ENCODE data around the gene DAGLA. TPM values are rescaled to one million over a fixed set of nuclear protein-coding genes. Genes with fewer than 3 reads are reported as not detected.
A peak's percentile ranks its signal among the peaks of the same experiment; 100 is the strongest.

The DAGLA gene
- total RNA-seq, 1 experiment from 2014 or later, result 3.1 TPM

DNA sequence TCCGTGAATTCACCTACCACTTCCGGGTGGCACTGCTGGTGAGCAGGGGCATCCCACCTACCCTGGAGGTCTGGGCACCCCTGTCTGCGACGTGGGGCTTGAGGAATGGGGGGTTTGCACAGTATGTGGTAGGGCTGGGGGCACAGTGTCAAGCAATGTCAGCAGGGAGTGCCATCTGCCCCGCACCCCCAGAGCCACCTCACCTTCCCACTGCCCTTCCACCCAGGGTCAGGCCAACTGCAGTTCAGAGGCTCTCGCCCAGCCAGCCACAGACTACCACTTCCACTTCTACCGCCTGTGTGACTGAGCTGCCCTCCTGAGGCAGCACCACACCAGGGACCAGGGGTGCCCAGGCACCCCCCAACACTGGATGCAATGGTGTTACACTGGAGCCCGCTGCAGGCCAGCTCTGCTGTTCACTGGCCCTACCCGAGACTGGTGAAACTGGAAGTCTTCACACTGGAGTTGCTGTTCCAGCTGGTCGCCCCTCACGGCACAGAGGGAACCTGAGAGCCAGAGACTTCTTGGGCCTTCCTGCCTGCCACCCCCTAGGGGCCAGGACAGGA lies 105.7 kb downstream of the DAGLA start (continued):
- TF ChIP-seq, protein P1, sequence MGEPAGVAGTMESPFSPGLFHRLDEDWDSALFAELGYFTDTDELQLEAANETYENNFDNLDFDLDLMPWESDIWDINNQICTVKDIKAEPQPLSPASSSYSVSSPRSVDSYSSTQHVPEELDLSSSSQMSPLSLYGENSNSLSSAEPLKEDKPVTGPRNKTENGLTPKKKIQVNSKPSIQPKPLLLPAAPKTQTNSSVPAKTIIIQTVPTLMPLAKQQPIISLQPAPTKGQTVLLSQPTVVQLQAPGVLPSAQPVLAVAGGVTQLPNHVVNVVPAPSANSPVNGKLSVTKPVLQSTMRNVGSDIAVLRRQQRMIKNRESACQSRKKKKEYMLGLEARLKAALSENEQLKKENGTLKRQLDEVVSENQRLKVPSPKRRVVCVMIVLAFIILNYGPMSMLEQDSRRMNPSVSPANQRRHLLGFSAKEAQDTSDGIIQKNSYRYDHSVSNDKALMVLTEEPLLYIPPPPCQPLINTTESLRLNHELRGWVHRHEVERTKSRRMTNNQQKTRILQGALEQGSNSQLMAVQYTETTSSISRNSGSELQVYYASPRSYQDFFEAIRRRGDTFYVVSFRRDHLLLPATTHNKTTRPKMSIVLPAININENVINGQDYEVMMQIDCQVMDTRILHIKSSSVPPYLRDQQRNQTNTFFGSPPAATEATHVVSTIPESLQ (CRISPR knock-in tag; IDR thresholded peaks at IDR 0.05), result no peak

DNA sequence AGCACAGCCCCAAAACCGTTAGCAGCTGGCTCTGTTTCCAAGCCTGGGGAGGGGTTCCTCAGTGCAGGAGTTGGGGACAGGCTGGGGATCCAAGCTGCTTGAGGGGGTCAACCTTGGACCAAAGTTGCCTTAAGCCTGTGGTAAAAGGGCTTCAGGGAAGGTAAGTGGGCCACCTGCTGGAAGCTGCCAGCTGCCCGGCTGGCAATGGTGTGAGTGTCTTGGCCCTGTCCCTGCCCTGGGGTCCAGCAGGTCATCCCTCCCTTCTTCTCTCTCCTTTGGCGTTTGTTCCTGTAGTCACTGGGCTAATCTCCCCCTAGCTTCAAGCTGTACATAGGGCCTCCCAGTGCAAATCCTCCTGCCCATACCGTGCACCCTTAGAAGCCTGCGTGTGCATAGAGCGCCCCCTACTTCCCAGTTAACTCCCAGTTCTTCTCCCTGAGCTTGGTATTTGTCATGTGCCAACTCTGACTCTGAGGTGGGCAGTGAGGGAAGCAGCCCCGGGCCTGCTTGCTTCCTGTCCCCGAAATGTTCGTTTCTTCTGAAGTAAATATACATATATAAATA lies 107.8 kb downstream of the DAGLA start:
- Mint-ChIP-seq H3K36me3 (peaks cover 39% of the 10 kb centered on the region), H3K27ac (no peak overlapping the region), H3K9me3 (no peaks in the 10 kb centered on the region), H3K4me1 (peaks cover 6% of the 10 kb centered on the region), H3K4me3 (no peak overlapping the region), H3K27me3 (ENCODE audit: low read depth) (no peaks in the 10 kb centered on the region; the same call in 1 of the 2 replicates)
- TF ChIP-seq, protein P2, sequence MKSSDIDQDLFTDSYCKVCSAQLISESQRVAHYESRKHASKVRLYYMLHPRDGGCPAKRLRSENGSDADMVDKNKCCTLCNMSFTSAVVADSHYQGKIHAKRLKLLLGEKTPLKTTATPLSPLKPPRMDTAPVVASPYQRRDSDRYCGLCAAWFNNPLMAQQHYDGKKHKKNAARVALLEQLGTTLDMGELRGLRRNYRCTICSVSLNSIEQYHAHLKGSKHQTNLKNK (CRISPR knock-in tag; IDR thresholded peaks at IDR 0.05), result no peak
- TF ChIP-seq, protein P3, sequence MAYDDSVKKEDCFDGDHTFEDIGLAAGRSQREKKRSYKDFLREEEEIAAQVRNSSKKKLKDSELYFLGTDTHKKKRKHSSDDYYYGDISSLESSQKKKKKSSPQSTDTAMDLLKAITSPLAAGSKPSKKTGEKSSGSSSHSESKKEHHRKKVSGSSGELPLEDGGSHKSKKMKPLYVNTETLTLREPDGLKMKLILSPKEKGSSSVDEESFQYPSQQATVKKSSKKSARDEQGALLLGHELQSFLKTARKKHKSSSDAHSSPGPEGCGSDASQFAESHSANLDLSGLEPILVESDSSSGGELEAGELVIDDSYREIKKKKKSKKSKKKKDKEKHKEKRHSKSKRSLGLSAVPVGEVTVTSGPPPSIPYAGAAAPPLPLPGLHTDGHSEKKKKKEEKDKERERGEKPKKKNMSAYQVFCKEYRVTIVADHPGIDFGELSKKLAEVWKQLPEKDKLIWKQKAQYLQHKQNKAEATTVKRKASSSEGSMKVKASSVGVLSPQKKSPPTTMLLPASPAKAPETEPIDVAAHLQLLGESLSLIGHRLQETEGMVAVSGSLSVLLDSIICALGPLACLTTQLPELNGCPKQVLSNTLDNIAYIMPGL (CRISPR knock-in tag; IDR thresholded peaks at IDR 0.05), result no peak
- TF ChIP-seq, protein P4, sequence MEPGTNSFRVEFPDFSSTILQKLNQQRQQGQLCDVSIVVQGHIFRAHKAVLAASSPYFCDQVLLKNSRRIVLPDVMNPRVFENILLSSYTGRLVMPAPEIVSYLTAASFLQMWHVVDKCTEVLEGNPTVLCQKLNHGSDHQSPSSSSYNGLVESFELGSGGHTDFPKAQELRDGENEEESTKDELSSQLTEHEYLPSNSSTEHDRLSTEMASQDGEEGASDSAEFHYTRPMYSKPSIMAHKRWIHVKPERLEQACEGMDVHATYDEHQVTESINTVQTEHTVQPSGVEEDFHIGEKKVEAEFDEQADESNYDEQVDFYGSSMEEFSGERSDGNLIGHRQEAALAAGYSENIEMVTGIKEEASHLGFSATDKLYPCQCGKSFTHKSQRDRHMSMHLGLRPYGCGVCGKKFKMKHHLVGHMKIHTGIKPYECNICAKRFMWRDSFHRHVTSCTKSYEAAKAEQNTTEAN (CRISPR knock-in tag; IDR thresholded peaks at IDR 0.05), result no peak
- TF ChIP-seq, protein P5, sequence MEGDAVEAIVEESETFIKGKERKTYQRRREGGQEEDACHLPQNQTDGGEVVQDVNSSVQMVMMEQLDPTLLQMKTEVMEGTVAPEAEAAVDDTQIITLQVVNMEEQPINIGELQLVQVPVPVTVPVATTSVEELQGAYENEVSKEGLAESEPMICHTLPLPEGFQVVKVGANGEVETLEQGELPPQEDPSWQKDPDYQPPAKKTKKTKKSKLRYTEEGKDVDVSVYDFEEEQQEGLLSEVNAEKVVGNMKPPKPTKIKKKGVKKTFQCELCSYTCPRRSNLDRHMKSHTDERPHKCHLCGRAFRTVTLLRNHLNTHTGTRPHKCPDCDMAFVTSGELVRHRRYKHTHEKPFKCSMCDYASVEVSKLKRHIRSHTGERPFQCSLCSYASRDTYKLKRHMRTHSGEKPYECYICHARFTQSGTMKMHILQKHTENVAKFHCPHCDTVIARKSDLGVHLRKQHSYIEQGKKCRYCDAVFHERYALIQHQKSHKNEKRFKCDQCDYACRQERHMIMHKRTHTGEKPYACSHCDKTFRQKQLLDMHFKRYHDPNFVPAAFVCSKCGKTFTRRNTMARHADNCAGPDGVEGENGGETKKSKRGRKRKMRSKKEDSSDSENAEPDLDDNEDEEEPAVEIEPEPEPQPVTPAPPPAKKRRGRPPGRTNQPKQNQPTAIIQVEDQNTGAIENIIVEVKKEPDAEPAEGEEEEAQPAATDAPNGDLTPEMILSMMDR (IDR thresholded peaks at IDR 0.05), result peak; percentile 63
- peak; percentile 66 for DNase-seq (ENCODE audit: low spot score)
- peak; percentile 60 for ATAC-seq
- CTCF ChIA-PET, result interaction anchor here (0.5 to 7.1 kb wide), 45 partner anchors 10 to 663 kb away, joined by 3 to 175 read pairs (median 4); partner anchors contain the start of gene FADS1
- POLR2A ChIA-PET, result interaction anchor here (0.8 to 1.0 kb wide), 3 partner anchors 9 to 46 kb away, joined by 3 to 7 read pairs (median 6); no protein-coding TSS in a partner anchor

DNA sequence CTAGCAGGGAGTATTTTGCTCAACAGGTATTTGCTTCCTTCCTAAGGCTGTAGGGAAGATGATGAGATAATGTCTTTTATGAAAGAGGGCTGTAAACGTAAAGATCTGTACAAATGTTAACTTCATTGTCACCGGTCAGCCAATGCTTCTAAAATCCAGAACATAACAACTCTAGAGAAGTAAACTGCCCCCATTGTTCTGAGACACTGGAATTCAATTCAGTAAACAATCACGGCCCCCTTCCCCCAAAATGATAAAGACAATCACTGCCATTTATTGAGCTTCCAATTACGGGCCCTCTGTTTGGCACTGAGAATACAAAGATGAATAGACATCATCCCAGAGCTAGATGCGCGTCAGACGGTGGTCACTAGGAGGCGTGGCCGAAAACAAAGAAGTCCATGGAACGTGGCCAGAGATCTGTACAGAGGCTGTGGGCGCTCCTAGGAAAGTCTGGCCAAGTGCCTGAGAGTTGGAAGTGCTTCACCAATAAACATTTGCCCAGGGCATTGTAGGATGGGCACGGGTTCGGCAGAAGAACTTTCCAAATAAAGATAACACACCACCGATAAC lies 111.6 kb downstream of the DAGLA start:
- Mint-ChIP-seq H3K4me3 (peak overlapping the region; percentile 94), H3K9me3 (no peaks in the 10 kb centered on the region), H3K27ac (peak overlapping the region; percentile 100), H3K4me1 (peaks cover 15% of the 10 kb centered on the region), H3K36me3 (peaks cover 42% of the 10 kb centered on the region), H3K27me3 (ENCODE audit: low read depth) (no peaks in the 10 kb centered on the region; the same call in 1 of the 2 replicates)
- ChIA-PET CTCF (interaction anchor here (0.6 to 7.1 kb wide), 7 partner anchors 9 to 316 kb away, joined by 3 to 175 read pairs (median 7); no protein-coding TSS in a partner anchor), POLR2A (interaction anchor here (0.7 to 1.9 kb wide), 3 partner anchors 10 to 37 kb away, joined by 3 to 5 read pairs (median 4); no protein-coding TSS in a partner anchor)
- TF ChIP-seq ZBTB21 (CRISPR knock-in tag; IDR thresholded peaks at IDR 0.05; ENCODE audit: borderline replicate concordance) (no peak), NR1H2 (CRISPR knock-in tag; IDR thresholded peaks at IDR 0.05) (no peak), NFE2L1 (CRISPR knock-in tag; IDR thresholded peaks at IDR 0.05) (no peak), ELF4 (CRISPR knock-in tag; IDR thresholded peaks at IDR 0.05; ENCODE audit: low read depth) (no peak), JUN (CRISPR knock-in tag; IDR thresholded peaks at IDR 0.05) (no peak), EMX1 (CRISPR knock-in tag; IDR thresholded peaks at IDR 0.05) (no peak)
- TF ChIP-seq, protein P6, sequence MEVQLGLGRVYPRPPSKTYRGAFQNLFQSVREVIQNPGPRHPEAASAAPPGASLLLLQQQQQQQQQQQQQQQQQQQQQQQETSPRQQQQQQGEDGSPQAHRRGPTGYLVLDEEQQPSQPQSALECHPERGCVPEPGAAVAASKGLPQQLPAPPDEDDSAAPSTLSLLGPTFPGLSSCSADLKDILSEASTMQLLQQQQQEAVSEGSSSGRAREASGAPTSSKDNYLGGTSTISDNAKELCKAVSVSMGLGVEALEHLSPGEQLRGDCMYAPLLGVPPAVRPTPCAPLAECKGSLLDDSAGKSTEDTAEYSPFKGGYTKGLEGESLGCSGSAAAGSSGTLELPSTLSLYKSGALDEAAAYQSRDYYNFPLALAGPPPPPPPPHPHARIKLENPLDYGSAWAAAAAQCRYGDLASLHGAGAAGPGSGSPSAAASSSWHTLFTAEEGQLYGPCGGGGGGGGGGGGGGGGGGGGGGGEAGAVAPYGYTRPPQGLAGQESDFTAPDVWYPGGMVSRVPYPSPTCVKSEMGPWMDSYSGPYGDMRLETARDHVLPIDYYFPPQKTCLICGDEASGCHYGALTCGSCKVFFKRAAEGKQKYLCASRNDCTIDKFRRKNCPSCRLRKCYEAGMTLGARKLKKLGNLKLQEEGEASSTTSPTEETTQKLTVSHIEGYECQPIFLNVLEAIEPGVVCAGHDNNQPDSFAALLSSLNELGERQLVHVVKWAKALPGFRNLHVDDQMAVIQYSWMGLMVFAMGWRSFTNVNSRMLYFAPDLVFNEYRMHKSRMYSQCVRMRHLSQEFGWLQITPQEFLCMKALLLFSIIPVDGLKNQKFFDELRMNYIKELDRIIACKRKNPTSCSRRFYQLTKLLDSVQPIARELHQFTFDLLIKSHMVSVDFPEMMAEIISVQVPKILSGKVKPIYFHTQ (CRISPR knock-in tag; IDR thresholded peaks at IDR 0.05), result no peak
- TF ChIP-seq, protein P7, sequence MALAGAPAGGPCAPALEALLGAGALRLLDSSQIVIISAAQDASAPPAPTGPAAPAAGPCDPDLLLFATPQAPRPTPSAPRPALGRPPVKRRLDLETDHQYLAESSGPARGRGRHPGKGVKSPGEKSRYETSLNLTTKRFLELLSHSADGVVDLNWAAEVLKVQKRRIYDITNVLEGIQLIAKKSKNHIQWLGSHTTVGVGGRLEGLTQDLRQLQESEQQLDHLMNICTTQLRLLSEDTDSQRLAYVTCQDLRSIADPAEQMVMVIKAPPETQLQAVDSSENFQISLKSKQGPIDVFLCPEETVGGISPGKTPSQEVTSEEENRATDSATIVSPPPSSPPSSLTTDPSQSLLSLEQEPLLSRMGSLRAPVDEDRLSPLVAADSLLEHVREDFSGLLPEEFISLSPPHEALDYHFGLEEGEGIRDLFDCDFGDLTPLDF (CRISPR knock-in tag; IDR thresholded peaks at IDR 0.05), result no peak
- TF ChIP-seq, protein P8, sequence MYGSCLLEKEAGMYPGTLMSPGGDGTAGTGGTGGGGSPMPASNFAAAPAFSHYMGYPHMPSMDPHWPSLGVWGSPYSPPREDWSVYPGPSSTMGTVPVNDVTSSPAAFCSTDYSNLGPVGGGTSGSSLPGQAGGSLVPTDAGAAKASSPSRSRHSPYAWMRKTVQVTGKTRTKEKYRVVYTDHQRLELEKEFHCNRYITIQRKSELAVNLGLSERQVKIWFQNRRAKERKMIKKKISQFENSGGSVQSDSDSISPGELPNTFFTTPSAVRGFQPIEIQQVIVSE (CRISPR knock-in tag; IDR thresholded peaks at IDR 0.05; ENCODE audit: borderline replicate concordance), result no peak
- TF ChIP-seq, protein P9, sequence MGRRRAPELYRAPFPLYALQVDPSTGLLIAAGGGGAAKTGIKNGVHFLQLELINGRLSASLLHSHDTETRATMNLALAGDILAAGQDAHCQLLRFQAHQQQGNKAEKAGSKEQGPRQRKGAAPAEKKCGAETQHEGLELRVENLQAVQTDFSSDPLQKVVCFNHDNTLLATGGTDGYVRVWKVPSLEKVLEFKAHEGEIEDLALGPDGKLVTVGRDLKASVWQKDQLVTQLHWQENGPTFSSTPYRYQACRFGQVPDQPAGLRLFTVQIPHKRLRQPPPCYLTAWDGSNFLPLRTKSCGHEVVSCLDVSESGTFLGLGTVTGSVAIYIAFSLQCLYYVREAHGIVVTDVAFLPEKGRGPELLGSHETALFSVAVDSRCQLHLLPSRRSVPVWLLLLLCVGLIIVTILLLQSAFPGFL (CRISPR knock-in tag; IDR thresholded peaks at IDR 0.05; ENCODE audit: borderline replicate concordance), result no peak
- DNase-seq (ENCODE audit: low spot score) (peak; percentile 35), ATAC-seq (peak; percentile 27)

All from WTC11 (cell line).